Suppressor macrophage treated with lipopolysaccharide for 1 hour (primary cell): ENCODE results near the gene CSNK1D.

Experiments
- DNase-seq, 3 donors: peaks; one replicate each; pipeline ENCODE4 v3.0.0-alpha.2; 2020 to 2022

The CSNK1D gene

GRCh38 chr17:82238472-82239201, 34.9 kb downstream of the CSNK1D start:
- DNase-seq = peak; percentile 90 to 92 (median 90)

- DNase-seq = peak in 1 of 3 donors; percentile 44
These were observed 35.6 kb downstream of the CSNK1D start for GRCh38 chr17:82237746-82238471.

- no peak for DNase-seq
These were observed 36.3 kb downstream of the CSNK1D start for GRCh38 chr17:82237083-82237745.

GRCh38 chr17:82236142-82236971, 37.1 kb downstream of the CSNK1D start:
- DNase-seq = peak; percentile 71 to 83 (median 73)

GRCh38 chr17:82235775-82236141, 37.7 kb downstream of the CSNK1D start:
- DNase-seq = peak in 2 of 3 donors; percentile 45 to 55

GRCh38 chr17:82235056-82235774, 38.3 kb downstream of the CSNK1D start:
- no peak for DNase-seq

GRCh38 chr17:82234211-82235055, 39.1 kb downstream of the CSNK1D start:
- DNase-seq = no peak

- DNase-seq = no peak
These were observed 40.4 kb downstream of the CSNK1D start for GRCh38 chr17:82232876-82233785.

- no peak for DNase-seq
These were observed 41.1 kb downstream of the CSNK1D start for GRCh38 chr17:82232322-82232820.

GRCh38 chr17:82231562-82232321, 41.8 kb downstream of the CSNK1D start:
- DNase-seq = peak; percentile 82 to 90 (median 82)

- DNase-seq = no peak
These were observed 42.3 kb downstream of the CSNK1D start for GRCh38 chr17:82231312-82231561.

- DNase-seq = peak; percentile 76 to 93 (median 87)
These were observed 42.7 kb downstream of the CSNK1D start for GRCh38 chr17:82230609-82231311.

GRCh38 chr17:82229698-82230608, 43.5 kb downstream of the CSNK1D start:
- DNase-seq = peak in 1 of 3 donors; percentile 29

- DNase-seq = peak; percentile 75 to 92 (median 89)
These were observed 44.4 kb downstream of the CSNK1D start, which contains the start of gene SLC16A3 for GRCh38 chr17:82228842-82229697. Gene SLC16A3, plus strand, starts transcription at chr17:82229042. Its CDS starts 6,967 bp downstream, at chr17:82236009.

GRCh38 chr17:82228278-82228841, 45.1 kb downstream of the CSNK1D start:
- peak in 2 of 3 donors; percentile 47 to 70 for DNase-seq
